Prostate gland (tissue), 2 donors: Measurements from ENCODE around the gene MT1H. TPM values are rescaled to one million over a fixed set of nuclear protein-coding genes. Genes with fewer than 3 reads are reported as not detected.

Experiments
- DNase-seq: peaks from one replicate; pipeline ENCODE4 v3.0.0-alpha.2; 2019; ENCODE audit warnings: low spot score
- H3K27ac ChIP-seq, 2 donors: fragments of 200-600 bp; sonication (generic); 2 replicates each; pipeline ENCODE4 v1.5.1; 2017 to 2019
- H3K27me3 ChIP-seq: fragments of 200-600 bp; sonication (generic); replicated peaks from 2 replicates; pipeline ENCODE4 v1.5.1; 2019; ENCODE audit not compliant: insufficient read depth
- H3K36me3 ChIP-seq, 2 donors: fragments of 200-600 bp; sonication (generic); 1 replicate in 1 of 2; 2 replicates in 1 of 2; pipeline versions ENCODE4 v1.5.1 to v1.8.1; 2017 to 2019
- H3K4me1 ChIP-seq: fragments of 200-600 bp; sonication (generic); replicated peaks from 2 replicates; pipeline ENCODE4 v1.5.1; 2019
- H3K4me3 ChIP-seq, 2 donors: fragments of 200-600 bp; sonication (generic); 2 replicates each; pipeline ENCODE4 v1.5.1; 2017 to 2019
- H3K9me3 ChIP-seq: fragments of 200-600 bp; sonication (generic); 2 replicates; pipeline ENCODE4 v1.5.1; 2017
- CTCF ChIP-seq, 4 experiments: fragments of 200-600 bp in 2 of 4; fragments of 450-650 bp in 2 of 4; sonication (generic) in 2 of 4; IDR thresholded peaks; 1 replicate in 3 of 4; 2 replicates in 1 of 4; pipeline ENCODE4 v1.5.1; 2016 to 2019; ENCODE audit warnings: antibody characterized with exemption in 4 of 4, mild to moderate bottlenecking in 2 of 4, moderate library complexity in 2 of 4
- POLR2A ChIP-seq: fragments of 450-650 bp; IDR thresholded peaks from one replicate; pipeline ENCODE4 v1.6.1; 2016; ENCODE audit warnings: antibody characterized with exemption, mild to moderate bottlenecking
- POLR2AphosphoS5 ChIP-seq: sonication (generic); formaldehyde crosslinking; IDR thresholded peaks from one replicate; pipeline ENCODE4 v1.6.1; 2017; ENCODE audit warnings: antibody characterized with exemption
- WGBS: methylation state at CpG from one replicate; pipeline ENCODE4 v1.1.5; 2018; 5-methylcytosine and 5-hydroxymethylcytosine counted together
- intact Hi-C: fragments of 100-400 bp; cut with DNase I; formaldehyde crosslinking; loops from one replicate; pipeline ENCODE4 v1.14.2; 2022
- total RNA-seq, 2 donors: library from RNA; depleted of rRNA; stranded (reverse); fragments of >200 nt; gene quantifications; one replicate each; pipeline ENCODE4 v1.1.0, GENCODE V29; 2016

The MT1H gene
- total RNA-seq, 2 donors from 2014 or later, result 10.5 TPM; not detected in 1

- TF ChIP-seq POLR2A (no peak), POLR2AphosphoS5 (no peak), CTCF (IDR thresholded peaks at IDR 0.05) (no peak)
- H3K27ac ChIP-seq, result peak overlapping the region; percentile 61 to 67
- intact Hi-C loops, result no loop called here
Measured at GRCh38 chr16:56632848-56633365, 36.7 kb upstream of the MT1H start.

GRCh38 chr16:56633535-56633934 is 36.1 kb upstream of the MT1H start:
- TF ChIP-seq POLR2AphosphoS5 (no peak), POLR2A (no peak), CTCF (IDR thresholded peaks at IDR 0.05) (no peak)
- H3K27ac ChIP-seq, result no peak overlapping the region
- 67% methylated on average over 7 of the region's 7 CpGs for WGBS
- H3K27me3 ChIP-seq, result peaks cover 4% of the 10 kb centered on the region
- H3K4me1 ChIP-seq, result no peaks in the 10 kb centered on the region
- H3K9me3 ChIP-seq, result no peaks in the 10 kb centered on the region
- no peak overlapping the region for H3K4me3 ChIP-seq
- intact Hi-C loops, result no loop called here
- no peak for DNase-seq
- H3K36me3 ChIP-seq, result no peaks in the 10 kb centered on the region

More at GRCh38 chr16:56632848-56633365, 36.7 kb upstream of the MT1H start:
- H3K4me1 ChIP-seq, result no peaks in the 10 kb centered on the region
- 67% methylated on average over 6 of the region's 6 CpGs for WGBS
- no peaks in the 10 kb centered on the region for H3K36me3 ChIP-seq
- peaks cover 4% of the 10 kb centered on the region for H3K27me3 ChIP-seq
- no peak for DNase-seq
- H3K4me3 ChIP-seq, result peak overlapping the region; percentile 43 to 48
- H3K9me3 ChIP-seq, result no peaks in the 10 kb centered on the region

- DNase-seq, result no peak
- 39% methylated on average over 47 of the region's 47 CpGs for WGBS
Measured at GRCh38 chr16:56634715-56635440, 34.7 kb upstream of the MT1H start.

GRCh38 chr16:56635441-56635967 is 34.1 kb upstream of the MT1H start:
- 17% methylated on average over 39 of the region's 40 CpGs for WGBS
- TF ChIP-seq POLR2AphosphoS5 (no peak), POLR2A (no peak), CTCF (IDR thresholded peaks at IDR 0.05) (no peak)
- Histone ChIP-seq H3K27ac (no peak overlapping the region), H3K36me3 (no peaks in the 10 kb centered on the region), H3K4me1 (no peaks in the 10 kb centered on the region), H3K9me3 (no peaks in the 10 kb centered on the region), H3K4me3 (peak overlapping the region in 1 of 2 donors; percentile 4), H3K27me3 (peaks cover 4% of the 10 kb centered on the region)
- DNase-seq, result no peak
- intact Hi-C loops, result no loop called here

More at GRCh38 chr16:56634715-56635440, 34.7 kb upstream of the MT1H start:
- H3K9me3 ChIP-seq, result no peaks in the 10 kb centered on the region
- no peaks in the 10 kb centered on the region for H3K36me3 ChIP-seq
- peaks cover 4% of the 10 kb centered on the region for H3K27me3 ChIP-seq
- intact Hi-C loops, result no loop called here
- H3K27ac ChIP-seq, result no peak overlapping the region
- H3K4me1 ChIP-seq, result no peaks in the 10 kb centered on the region
- TF ChIP-seq CTCF (IDR thresholded peaks at IDR 0.05) (no peak), POLR2A (no peak), POLR2AphosphoS5 (no peak)
- H3K4me3 ChIP-seq, result peak overlapping the region in 1 of 2 donors; percentile 4
